Epithelial cell of esophagus (primary cell): Measurements from ENCODE around the gene PALM.

Source experiments
- DNase-seq: peaks from one replicate; pipeline ENCODE4 v3.0.0; 2010; ENCODE audit warnings: low read depth
- H3K4me3 ChIP-seq: 2 replicates; pipeline ENCODE4 v1.5.1; 2011; ENCODE audit warnings: mild to moderate bottlenecking, low read length, control low read depth
- CTCF ChIP-seq: IDR thresholded peaks from 2 replicates; pipeline ENCODE4 v1.5.1; 2011; ENCODE audit warnings: low read depth, mild to moderate bottlenecking, low read length, control low read depth, inconsistent platforms; ENCODE audit not compliant: insufficient read depth; ENCODE audit errors: missing control alignments

The PALM gene

GRCh38 chr19:731000-731399, 22.3 kb downstream of the PALM start:
- H3K4me3 ChIP-seq: no peak overlapping the region
- no peak for DNase-seq
- no peak for TF ChIP-seq CTCF

GRCh38 chr19:732148-733069, 23.7 kb downstream of the PALM start:
- DNase-seq: no peak
- TF ChIP-seq CTCF: no peak
- no peak overlapping the region for H3K4me3 ChIP-seq

- TF ChIP-seq CTCF: no peak
- H3K4me3 ChIP-seq: no peak overlapping the region
- no peak for DNase-seq
These were observed 26.0 kb downstream of the PALM start for GRCh38 chr19:734716-735115.

- no peak for TF ChIP-seq CTCF
- no peak overlapping the region for H3K4me3 ChIP-seq
- DNase-seq: no peak
These were observed 27.4 kb downstream of the PALM start for GRCh38 chr19:736125-736524.

- peak; percentile 27 for DNase-seq
- TF ChIP-seq CTCF: peak; percentile 54
- no peak overlapping the region for H3K4me3 ChIP-seq
These were observed 28.9 kb downstream of the PALM start for GRCh38 chr19:737591-738093.

GRCh38 chr19:738509-739128, 29.9 kb downstream of the PALM start:
- no peak overlapping the region for H3K4me3 ChIP-seq
- TF ChIP-seq CTCF: no peak
- no peak for DNase-seq
